ENCODE measurements around the gene NFIX. TPM values are rescaled to one million over a fixed set of nuclear protein-coding genes. Genes with fewer than 3 reads are reported as not detected.

Gene NFIX
- total and polyA plus RNA-seq, 2 donors from 2014 or later = 4.3 to 65.0 TPM

GRCh38 chr19:13098277-13099072 is 103.2 kb downstream of the NFIX start:
- H3K27ac ChIP-seq (ENCODE audit: low read depth in 2 of 2, low read length in 2 of 2) = peak overlapping the region; percentile 4 to 89
- H3K4me3 ChIP-seq (ENCODE audit: low read length in 3 of 3) = no peak overlapping the region
- no peaks in the 10 kb centered on the region for H3K9me3 ChIP-seq (ENCODE audit: control insufficient read depth in 2 of 3, insufficient read depth in 1 of 3, low read length in 3 of 3)
- peaks cover 0 to 33% (median 7%) of the 10 kb centered on the region in 3 donors for H3K4me1 ChIP-seq (ENCODE audit: control insufficient read depth in 2 of 3, insufficient read depth in 2 of 3, low read depth in 1 of 3, low read length in 3 of 3)
- intact Hi-C loops (cut with DNase I) = loop anchor here (5.0 kb wide), 1 partner anchor 121 kb away; no protein-coding TSS in a partner anchor
- FAIRE-seq (no peak), DNase-seq (peak in 2 of 5 donors; percentile 58 to 65)
- no peaks in the 10 kb centered on the region for H3K36me3 ChIP-seq (ENCODE audit: control insufficient read depth in 2 of 3, insufficient read depth in 3 of 3, low read length in 3 of 3)
- H3K27me3 ChIP-seq (ENCODE audit: control insufficient read depth, insufficient read depth, low read length) = peaks cover 15% of the 10 kb centered on the region
- no peak for TF ChIP-seq CTCF (IDR thresholded peaks at IDR 0.05; ENCODE audit: borderline replicate concordance, extremely low read depth, insufficient read depth)
- no peak overlapping the region for H3K9ac ChIP-seq (ENCODE audit: low read length in 3 of 3)

- DNase-seq = peak in 3 of 5 donors; percentile 65 to 94 (median 74)
- H3K36me3 ChIP-seq (ENCODE audit: control insufficient read depth in 2 of 3, insufficient read depth in 3 of 3, low read length in 3 of 3) = no peaks in the 10 kb centered on the region
- intact Hi-C loops (cut with DNase I) = loop anchor here (5.0 kb wide), 1 partner anchor 122 kb away; no protein-coding TSS in a partner anchor
- H3K27ac ChIP-seq (ENCODE audit: low read depth in 2 of 2, low read length in 2 of 2) = peak overlapping the region; percentile 67 to 89
- peak overlapping the region in 1 of 3 donors; percentile 24 for H3K9ac ChIP-seq (ENCODE audit: low read length in 3 of 3)
- H3K27me3 ChIP-seq (ENCODE audit: control insufficient read depth, insufficient read depth, low read length) = peaks cover 15% of the 10 kb centered on the region
- no peak for TF ChIP-seq CTCF (IDR thresholded peaks at IDR 0.05; ENCODE audit: borderline replicate concordance, extremely low read depth, insufficient read depth)
- H3K4me3 ChIP-seq (ENCODE audit: low read length in 3 of 3) = no peak overlapping the region
- no peak for FAIRE-seq
- peaks cover 0 to 28% (median 4%) of the 10 kb centered on the region in 3 donors for H3K4me1 ChIP-seq (ENCODE audit: control insufficient read depth in 2 of 3, insufficient read depth in 2 of 3, low read depth in 1 of 3, low read length in 3 of 3)
- no peaks in the 10 kb centered on the region for H3K9me3 ChIP-seq (ENCODE audit: control insufficient read depth in 2 of 3, insufficient read depth in 1 of 3, low read length in 3 of 3)
These were observed 104.1 kb downstream of the NFIX start for GRCh38 chr19:13099073-13099999.

- Histone ChIP-seq H3K27me3 (ENCODE audit: control insufficient read depth, insufficient read depth, low read length) (peaks cover 15% of the 10 kb centered on the region), H3K27ac (ENCODE audit: low read depth in 2 of 2, low read length in 2 of 2) (peak overlapping the region; percentile 67 to 89), H3K4me3 (ENCODE audit: low read length in 3 of 3) (no peak overlapping the region), H3K9me3 (ENCODE audit: control insufficient read depth in 2 of 3, insufficient read depth in 1 of 3, low read length in 3 of 3) (no peaks in the 10 kb centered on the region), H3K4me1 (ENCODE audit: control insufficient read depth in 2 of 3, insufficient read depth in 2 of 3, low read depth in 1 of 3, low read length in 3 of 3) (peaks cover 0 to 28% (median 4%) of the 10 kb centered on the region in 3 donors), H3K9ac (ENCODE audit: low read length in 3 of 3) (peak overlapping the region in 1 of 3 donors; percentile 4), H3K36me3 (ENCODE audit: control insufficient read depth in 2 of 3, insufficient read depth in 3 of 3, low read length in 3 of 3) (no peaks in the 10 kb centered on the region)
- no peak for FAIRE-seq
- DNase-seq = peak in 1 of 5 donors; percentile 48
- intact Hi-C loops (cut with DNase I) = no loop called here
- no peak for TF ChIP-seq CTCF (IDR thresholded peaks at IDR 0.05; ENCODE audit: borderline replicate concordance, extremely low read depth, insufficient read depth)
These were observed 104.8 kb downstream of the NFIX start for GRCh38 chr19:13100031-13100588.
